Measurements from ENCODE around the gene ACADSB.

ACADSB gene

DNA sequence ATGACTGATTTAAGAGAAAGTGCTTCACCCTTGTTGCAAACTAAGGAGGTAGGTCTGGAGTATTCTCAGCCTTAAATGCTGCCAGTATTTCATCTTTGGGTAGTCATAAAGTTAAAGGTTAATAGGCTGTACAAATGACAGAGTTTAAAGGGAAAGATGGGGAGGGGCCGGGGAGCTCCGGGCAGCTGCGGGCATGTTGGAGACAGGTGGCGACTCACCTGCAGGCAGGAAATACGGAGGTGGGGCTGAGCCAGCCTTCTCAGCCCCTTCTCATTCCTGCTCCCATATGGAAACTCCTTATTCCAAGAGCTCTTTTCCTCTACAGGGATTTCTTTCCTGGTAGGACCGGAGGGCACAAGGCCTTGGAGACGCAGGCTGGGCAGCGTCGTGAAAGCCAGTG is 95.1 kb downstream of the ACADSB start:
- no peaks in the 10 kb centered on the region for H3K27me3 ChIP-seq (ENCODE audit: control insufficient read depth, insufficient read depth, low read length)
- H3K9ac ChIP-seq = no peak overlapping the region
- no peak overlapping the region for H2AFZ ChIP-seq
- H3K9me3 ChIP-seq (ENCODE audit: control insufficient read depth, low read length) = no peaks in the 10 kb centered on the region
- TF ChIP-seq, protein P1, sequence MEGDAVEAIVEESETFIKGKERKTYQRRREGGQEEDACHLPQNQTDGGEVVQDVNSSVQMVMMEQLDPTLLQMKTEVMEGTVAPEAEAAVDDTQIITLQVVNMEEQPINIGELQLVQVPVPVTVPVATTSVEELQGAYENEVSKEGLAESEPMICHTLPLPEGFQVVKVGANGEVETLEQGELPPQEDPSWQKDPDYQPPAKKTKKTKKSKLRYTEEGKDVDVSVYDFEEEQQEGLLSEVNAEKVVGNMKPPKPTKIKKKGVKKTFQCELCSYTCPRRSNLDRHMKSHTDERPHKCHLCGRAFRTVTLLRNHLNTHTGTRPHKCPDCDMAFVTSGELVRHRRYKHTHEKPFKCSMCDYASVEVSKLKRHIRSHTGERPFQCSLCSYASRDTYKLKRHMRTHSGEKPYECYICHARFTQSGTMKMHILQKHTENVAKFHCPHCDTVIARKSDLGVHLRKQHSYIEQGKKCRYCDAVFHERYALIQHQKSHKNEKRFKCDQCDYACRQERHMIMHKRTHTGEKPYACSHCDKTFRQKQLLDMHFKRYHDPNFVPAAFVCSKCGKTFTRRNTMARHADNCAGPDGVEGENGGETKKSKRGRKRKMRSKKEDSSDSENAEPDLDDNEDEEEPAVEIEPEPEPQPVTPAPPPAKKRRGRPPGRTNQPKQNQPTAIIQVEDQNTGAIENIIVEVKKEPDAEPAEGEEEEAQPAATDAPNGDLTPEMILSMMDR (IDR thresholded peaks at IDR 0.05) = no peak
- H3K4me2 ChIP-seq (ENCODE audit: low read length) = no peak overlapping the region
- no peaks in the 10 kb centered on the region for H3K4me1 ChIP-seq
- no peak overlapping the region for H3K27ac ChIP-seq
- no peak overlapping the region for H3K4me3 ChIP-seq (ENCODE audit: low read depth, low read length)
- no peaks in the 10 kb centered on the region for H3K36me3 ChIP-seq (ENCODE audit: control insufficient read depth, insufficient read depth, low read length)
- H3K79me2 ChIP-seq = no peaks in the 10 kb centered on the region

All from parathyroid adenoma (tissue), 2 donors.